GM12878 (cell line): ENCODE data around the gene ATP13A1. TPM values are rescaled to one million over a fixed set of nuclear protein-coding genes. Genes with fewer than 3 reads are reported as not detected.

Source experiments
- ATF7 ChIP-seq: fragments of 450-650 bp; IDR thresholded peaks from 2 replicates; pipeline ENCODE4 v1.6.1; 2016; ENCODE audit warnings: low read depth, mild to moderate bottlenecking
- BCL11A ChIP-seq: IDR thresholded peaks from 2 replicates; pipeline ENCODE4 v1.6.1; 2011; ENCODE audit warnings: low read depth, low read length
- BCLAF1 ChIP-seq: fragments of 450-650 bp; IDR thresholded peaks from 2 replicates; pipeline ENCODE4 v1.6.1; 2017; ENCODE audit warnings: antibody characterized with exemption, mild to moderate bottlenecking, moderate library complexity
- BHLHE40 ChIP-seq, 2 experiments: fragments of 450-650 bp in 1 of 2; IDR thresholded peaks; 2 replicates each; pipeline ENCODE4 v1.6.1; 2011 to 2017; ENCODE audit warnings: low read depth in 2 of 2, borderline replicate concordance in 1 of 2, improper control_type of control experiment in 1 of 2, low read length in 1 of 2, mild to moderate bottlenecking in 1 of 2
- BRCA1 ChIP-seq: IDR thresholded peaks from 2 replicates; pipeline ENCODE4 v1.6.1; 2011; ENCODE audit warnings: low read depth, low read length, improper control_type of control experiment
- CEBPB ChIP-seq, 2 experiments: fragments of 150-350 bp in 1 of 2; IDR thresholded peaks; 2 replicates each; pipeline ENCODE4 v1.6.1; 2012 to 2014; ENCODE audit warnings: low read depth in 2 of 2, low read length in 2 of 2, borderline replicate concordance in 1 of 2, inconsistent platforms in 1 of 2
- CREM ChIP-seq: IDR thresholded peaks from 2 replicates; pipeline ENCODE4 v1.6.1; 2014; ENCODE audit warnings: antibody characterized with exemption, low read depth
- E2F8 ChIP-seq: fragments of 450-650 bp; IDR thresholded peaks from 2 replicates; pipeline ENCODE4 v1.6.1; 2018; ENCODE audit warnings: mild to moderate bottlenecking, low read depth, moderate library complexity; ENCODE audit not compliant: partially characterized antibody
- FOXK2 ChIP-seq: fragments of 450-650 bp; IDR thresholded peaks from 2 replicates; pipeline ENCODE4 v1.6.1; 2017; ENCODE audit warnings: mild to moderate bottlenecking, moderate library complexity
- MTA3 ChIP-seq: IDR thresholded peaks from 2 replicates; pipeline ENCODE4 v1.6.1; 2012; ENCODE audit warnings: low read length, inconsistent platforms, borderline replicate concordance
- MYB ChIP-seq: fragments of 150-350 bp; IDR thresholded peaks from 2 replicates; pipeline ENCODE4 v1.6.1; 2014; ENCODE audit warnings: mild to moderate bottlenecking, low read depth, low read length, borderline replicate concordance
- PML ChIP-seq: IDR thresholded peaks from 2 replicates; pipeline ENCODE4 v1.6.1; 2012; ENCODE audit warnings: low read length, inconsistent platforms
- POLR2AphosphoS2 ChIP-seq: IDR thresholded peaks from 2 replicates; pipeline ENCODE4 v1.6.1; 2011; ENCODE audit warnings: low read depth, mild to moderate bottlenecking, low read length, improper control_type of control experiment, moderate library complexity
- RAD21 ChIP-seq: IDR thresholded peaks from 2 replicates; pipeline ENCODE4 v1.6.1; 2011; ENCODE audit warnings: mild to moderate bottlenecking, low read depth, low read length, moderate library complexity; ENCODE audit not compliant: insufficient read depth
- SMARCA5 ChIP-seq: fragments of 450-650 bp; IDR thresholded peaks from 2 replicates; pipeline ENCODE4 v1.6.1; 2017; ENCODE audit warnings: mild to moderate bottlenecking
- STAT1 ChIP-seq: fragments of 450-650 bp; conservative IDR thresholded peaks from 2 replicates; pipeline ENCODE4 v1.6.1; 2014; ENCODE audit warnings: antibody characterized with exemption, mild to moderate bottlenecking
- USF2 ChIP-seq: IDR thresholded peaks from 2 replicates; pipeline ENCODE4 v1.6.1; 2011; ENCODE audit warnings: low read depth, low read length, improper control_type of control experiment, borderline replicate concordance
- ZBED1 ChIP-seq: IDR thresholded peaks from 2 replicates; pipeline ENCODE4 v1.6.1; 2016; ENCODE audit warnings: borderline replicate concordance
- ZBTB11 ChIP-seq: fragments of 450-650 bp; formaldehyde crosslinking; IDR thresholded peaks from 2 replicates; pipeline ENCODE4 v1.5.0; 2022; ENCODE audit warnings: mild to moderate bottlenecking, missing genetic modification characterization
- ZNF207 ChIP-seq: fragments of 450-650 bp; IDR thresholded peaks from 2 replicates; pipeline ENCODE4 v1.6.1; 2014; ENCODE audit warnings: antibody characterized with exemption, mild to moderate bottlenecking, borderline replicate concordance
- polyA plus RNA-seq, 11 experiments: library from polyadenylated mRNA; depleted of rRNA in 4 of 11; unstranded in 6 of 11; stranded (reverse) in 5 of 11; fragments of >200 nt; fragmentation: Nextera tagmentation in 4 of 11; fragmentation: Illumina TruSeq in 1 of 11; extraction: Ambion mirVana in 4 of 11; extraction: Trizol in 1 of 11; gene quantifications; 1 replicate in 1 of 11; 2 replicates in 10 of 11; pipeline versions ENCODE4 v1.2.1 to v1.2.3, GENCODE V29; 2011 to 2016; ENCODE audit warnings: inconsistent platforms in 2 of 11, missing spikeins in 2 of 11, low read depth in 1 of 11
- total RNA-seq, 4 experiments: library from RNA; depleted of rRNA in 3 of 4; stranded (reverse); fragments of >200 nt in 3 of 4; fragmentation: Illumina TruSeq in 1 of 4; extraction: Trizol in 1 of 4; gene quantifications; 2 replicates each; pipeline versions ENCODE4 v1.2.1 to v1.2.3, GENCODE V29; 2013 to 2021

Gene ATP13A1
- total and polyA plus RNA-seq, 10 of the 15 experiments (the other 5 are each of a cell fraction or from before 2014, with no cell fraction given) = 0.37 to 91.0 (median 29.8) TPM

- TF ChIP-seq BCLAF1 (no peak), MTA3 (peak; percentile 16; the same call in 1 of the 2 replicates), STAT1 (no peak), BHLHE40 (IDR thresholded peaks at IDR 0.05; ENCODE audit: borderline replicate concordance in 1 of 2, low read depth in 2 of 2, low read length in 1 of 2) (peak; percentile 5 to 57; a peak in 2 of 4 replicates), BCL11A (no peak), FOXK2 (peak; percentile 32; the same call in 1 of the 2 replicates), SMARCA5 (peak; percentile 58; the same call in 1 of the 2 replicates), ATF7 (peak; percentile 95), BRCA1 (no peak; the same call in 1 of the 2 replicates), ZNF207 (peak; percentile 59; the same call in 1 of the 2 replicates), CREM (peak; percentile 84), POLR2AphosphoS2 (0 out of 2 replicates have a peak, but pooled peaks have one; percentile 18), USF2 (no peak), ZBTB11 (CRISPR knock-in tag) (no peak), MYB (no peak), RAD21 (no peak), E2F8 (no peak), ZBED1 (no peak; the same call in 1 of the 2 replicates), PML (peak; percentile 46; the same call in 1 of the 2 replicates), CEBPB (IDR thresholded peaks at IDR 0.05; ENCODE audit: borderline replicate concordance in 1 of 2, low read depth in 2 of 2, low read length in 2 of 2) (no peak)
These were observed 1.7 kb downstream of the ATP13A1 start (continued) for GRCh38 chr19:19661675-19662251.
